Glutamatergic neuron (in vitro differentiated cells): ENCODE results near the gene FBXW5. TPM values are rescaled to one million over a fixed set of nuclear protein-coding genes. Genes with fewer than 3 reads are reported as not detected.

Source experiments
- DNase-seq: peaks from one replicate; pipeline ENCODE4 v3.0.0; 2022
- H3K27ac Mint-ChIP-seq: one replicate; pipeline ENCODE4 v1.8.0; 2020; ENCODE audit warnings: mild to moderate bottlenecking, mixed read lengths, inconsistent platforms; ENCODE audit not compliant: unreplicated experiment
- H3K27me3 Mint-ChIP-seq: one replicate; pipeline ENCODE4 v1.8.0; 2020; ENCODE audit warnings: mild to moderate bottlenecking, moderate library complexity, mixed read lengths, inconsistent platforms; ENCODE audit not compliant: unreplicated experiment
- H3K36me3 Mint-ChIP-seq: one replicate; pipeline ENCODE4 v1.8.0; 2020; ENCODE audit warnings: mild to moderate bottlenecking, mixed read lengths, inconsistent platforms; ENCODE audit not compliant: unreplicated experiment
- H3K4me1 Mint-ChIP-seq: one replicate; pipeline ENCODE4 v1.8.0; 2020; ENCODE audit warnings: mild to moderate bottlenecking, low read depth, mixed read lengths, inconsistent platforms; ENCODE audit not compliant: unreplicated experiment
- H3K4me3 Mint-ChIP-seq: one replicate; pipeline ENCODE4 v1.8.0; 2020; ENCODE audit warnings: mild to moderate bottlenecking, mixed read lengths, inconsistent platforms; ENCODE audit not compliant: unreplicated experiment
- H3K9me3 Mint-ChIP-seq: one replicate; pipeline ENCODE4 v1.8.0; 2020; ENCODE audit warnings: mild to moderate bottlenecking, moderate library complexity, mixed read lengths, inconsistent platforms; ENCODE audit not compliant: unreplicated experiment
- CTCF ChIP-seq: fragments of 200-600 bp; sonication (generic); IDR thresholded peaks from one replicate; pipeline ENCODE4 v1.5.0; 2021; ENCODE audit not compliant: partially characterized antibody, unreplicated experiment
- total RNA-seq: library from RNA; stranded (reverse); fragmentation: NEBNext Ultra II Directional; extraction: Animal tissue kit (Norgen Biotek cat#: 25700); gene quantifications from one replicate; pipeline ENCODE4 v1.2.1, GENCODE V29; 2021; ENCODE audit not compliant: unreplicated experiment

Gene FBXW5
- total RNA-seq, 1 donor from 2014 or later = 77.9 TPM

- no peak for DNase-seq
- no peak for TF ChIP-seq CTCF
- H3K27me3 Mint-ChIP-seq = peaks cover 25% of the 10 kb centered on the region
- no peak overlapping the region for H3K27ac Mint-ChIP-seq
- peaks cover 10% of the 10 kb centered on the region for H3K4me1 Mint-ChIP-seq
- H3K36me3 Mint-ChIP-seq = peaks cover 5% of the 10 kb centered on the region
- no peak overlapping the region for H3K4me3 Mint-ChIP-seq
- peaks cover 9% of the 10 kb centered on the region for H3K9me3 Mint-ChIP-seq
These were observed 44.3 kb upstream of the FBXW5 start for GRCh38 chr9:136988872-136989271.

GRCh38 chr9:136985853-136986252 lies 41.3 kb upstream of the FBXW5 start:
- H3K4me3 Mint-ChIP-seq = no peak overlapping the region
- H3K36me3 Mint-ChIP-seq = peaks cover 5% of the 10 kb centered on the region
- H3K27me3 Mint-ChIP-seq = peaks cover 23% of the 10 kb centered on the region
- no peak overlapping the region for H3K27ac Mint-ChIP-seq
- peak; percentile 22 for DNase-seq
- H3K9me3 Mint-ChIP-seq = peaks cover 11% of the 10 kb centered on the region
- TF ChIP-seq CTCF = no peak
- H3K4me1 Mint-ChIP-seq = peaks cover 5% of the 10 kb centered on the region

GRCh38 chr9:136985027-136985602 lies 40.6 kb upstream of the FBXW5 start:
- no peak overlapping the region for H3K4me3 Mint-ChIP-seq
- H3K27me3 Mint-ChIP-seq = peaks cover 18% of the 10 kb centered on the region
- peaks cover 10% of the 10 kb centered on the region for H3K9me3 Mint-ChIP-seq
- no peaks in the 10 kb centered on the region for H3K36me3 Mint-ChIP-seq
- H3K27ac Mint-ChIP-seq = no peak overlapping the region
- no peak for TF ChIP-seq CTCF
- peak; percentile 24 for DNase-seq
- peaks cover 4% of the 10 kb centered on the region for H3K4me1 Mint-ChIP-seq

- peaks cover 4% of the 10 kb centered on the region for H3K4me1 Mint-ChIP-seq
- DNase-seq = peak; percentile 21
- no peaks in the 10 kb centered on the region for H3K36me3 Mint-ChIP-seq
- no peak for TF ChIP-seq CTCF
- no peak overlapping the region for H3K27ac Mint-ChIP-seq
- H3K9me3 Mint-ChIP-seq = peaks cover 10% of the 10 kb centered on the region
- H3K4me3 Mint-ChIP-seq = no peak overlapping the region
- peaks cover 18% of the 10 kb centered on the region for H3K27me3 Mint-ChIP-seq
These were observed 40.0 kb upstream of the FBXW5 start for GRCh38 chr9:136984464-136985026.

GRCh38 chr9:136983656-136984314 lies 39.2 kb upstream of the FBXW5 start:
- no peak for TF ChIP-seq CTCF
- Mint-ChIP-seq H3K4me1 (peaks cover 4% of the 10 kb centered on the region), H3K27ac (no peak overlapping the region), H3K4me3 (peak overlapping the region; percentile 43), H3K36me3 (no peaks in the 10 kb centered on the region), H3K27me3 (peaks cover 14% of the 10 kb centered on the region), H3K9me3 (peaks cover 10% of the 10 kb centered on the region)
- peak; percentile 51 for DNase-seq
